ENCODE data around the gene IKZF1.
"Not testable (repeated sequence)": the region's sequence is repeated elsewhere in the genome, so short reads cannot be mapped to it uniquely, and the experiment has no call there.

Gene IKZF1

GRCh38 chr7:50334341-50334994, 30.0 kb downstream of the IKZF1 start:
- DNase-seq (ENCODE audit: low read depth in 2 of 2), result no peak

- no peak for DNase-seq (ENCODE audit: low read depth in 2 of 2)
Observed at GRCh38 chr7:50335230-50335794, 30.8 kb downstream of the IKZF1 start.

GRCh38 chr7:50335795-50336754, 31.6 kb downstream of the IKZF1 start:
- peak; percentile 77 to 82 for DNase-seq (ENCODE audit: low read depth in 2 of 2)

GRCh38 chr7:50336894-50337703, 32.6 kb downstream of the IKZF1 start:
- DNase-seq (ENCODE audit: low read depth in 2 of 2), result no peak

GRCh38 chr7:50339472-50339871, 35.0 kb downstream of the IKZF1 start:
- not testable (repeated sequence) for DNase-seq (ENCODE audit: low read depth in 2 of 2)

GRCh38 chr7:50339990-50340500, 35.5 kb downstream of the IKZF1 start:
- no peak for DNase-seq (ENCODE audit: low read depth in 2 of 2)

- DNase-seq (ENCODE audit: low read depth in 2 of 2), result no peak
Observed at GRCh38 chr7:50341724-50342123, 37.2 kb downstream of the IKZF1 start.

- DNase-seq (ENCODE audit: low read depth in 2 of 2), result no peak
Observed at GRCh38 chr7:50342616-50343114, 38.1 kb downstream of the IKZF1 start.

GRCh38 chr7:50346545-50347497, 42.3 kb downstream of the IKZF1 start:
- DNase-seq (ENCODE audit: low read depth in 2 of 2), result no peak

- DNase-seq (ENCODE audit: low read depth in 2 of 2), result no peak
Observed at GRCh38 chr7:50347693-50348092, 43.2 kb downstream of the IKZF1 start.

GRCh38 chr7:50348469-50349162, 44.1 kb downstream of the IKZF1 start:
- DNase-seq (ENCODE audit: low read depth in 2 of 2), result no peak

- no peak for DNase-seq (ENCODE audit: low read depth in 2 of 2)
Observed at GRCh38 chr7:50349399-50349798, 44.9 kb downstream of the IKZF1 start.

- DNase-seq (ENCODE audit: low read depth in 2 of 2), result peak; percentile 64 to 71
Observed at GRCh38 chr7:50349963-50350944, 45.7 kb downstream of the IKZF1 start.

- DNase-seq (ENCODE audit: low read depth in 2 of 2), result no peak
Observed at GRCh38 chr7:50351267-50351666, 46.8 kb downstream of the IKZF1 start.

- no peak for DNase-seq (ENCODE audit: low read depth in 2 of 2)
Observed at GRCh38 chr7:50352282-50352681, 47.8 kb downstream of the IKZF1 start.

GRCh38 chr7:50352751-50353150, 48.2 kb downstream of the IKZF1 start:
- DNase-seq (ENCODE audit: low read depth in 2 of 2), result no peak

- DNase-seq (ENCODE audit: low read depth in 2 of 2), result no peak
Observed at GRCh38 chr7:50353201-50353600, 48.7 kb downstream of the IKZF1 start.

GRCh38 chr7:50353894-50354595, 49.5 kb downstream of the IKZF1 start:
- DNase-seq (ENCODE audit: low read depth in 2 of 2), result no peak
